Sigmoid colon (tissue), 4 donors: ENCODE results near the gene TMEM69.

Experiments
- POLR2A ChIP-seq, 2 donors: fragments of 450-650 bp; IDR thresholded peaks; one replicate each; pipeline ENCODE4 v1.6.1; 2016; ENCODE audit warnings: antibody characterized with exemption in 2 of 2, mild to moderate bottlenecking in 2 of 2, moderate library complexity in 2 of 2
- POLR2AphosphoS5 ChIP-seq, 4 donors: sonication (generic); formaldehyde crosslinking; IDR thresholded peaks; one replicate each; pipeline ENCODE4 v1.6.1; 2017; ENCODE audit warnings: antibody characterized with exemption in 4 of 4
- TF ChIP-seq, protein P1 (sequence below), 4 experiments: fragments of 450-650 bp in 3 of 4; fragments of 200-600 bp in 1 of 4; IDR thresholded peaks; one replicate each; pipeline ENCODE4 v1.5.1; 2016 to 2019; ENCODE audit warnings: antibody characterized with exemption in 4 of 4, mild to moderate bottlenecking in 3 of 4, moderate library complexity in 2 of 4

DNA sequence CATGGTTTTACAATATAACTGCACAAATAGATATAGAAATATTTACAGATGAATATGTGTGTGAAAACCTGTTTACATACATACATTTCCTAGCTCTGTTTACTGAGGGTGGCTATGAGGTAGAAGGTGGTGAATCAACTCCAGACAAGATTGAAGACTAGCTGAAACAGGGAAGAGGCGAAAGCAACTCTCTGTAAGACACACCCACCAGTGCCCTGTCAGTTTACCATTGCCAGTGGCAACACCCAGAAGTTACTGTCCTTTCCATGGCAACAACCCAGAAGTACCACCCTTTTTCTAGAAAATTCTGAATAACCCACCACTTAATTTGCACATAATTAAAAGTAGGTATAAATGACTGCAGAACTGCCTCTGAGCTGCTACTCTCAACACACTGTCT is 16.7 kb downstream of the TMEM69 start:
- TF ChIP-seq, protein P1, sequence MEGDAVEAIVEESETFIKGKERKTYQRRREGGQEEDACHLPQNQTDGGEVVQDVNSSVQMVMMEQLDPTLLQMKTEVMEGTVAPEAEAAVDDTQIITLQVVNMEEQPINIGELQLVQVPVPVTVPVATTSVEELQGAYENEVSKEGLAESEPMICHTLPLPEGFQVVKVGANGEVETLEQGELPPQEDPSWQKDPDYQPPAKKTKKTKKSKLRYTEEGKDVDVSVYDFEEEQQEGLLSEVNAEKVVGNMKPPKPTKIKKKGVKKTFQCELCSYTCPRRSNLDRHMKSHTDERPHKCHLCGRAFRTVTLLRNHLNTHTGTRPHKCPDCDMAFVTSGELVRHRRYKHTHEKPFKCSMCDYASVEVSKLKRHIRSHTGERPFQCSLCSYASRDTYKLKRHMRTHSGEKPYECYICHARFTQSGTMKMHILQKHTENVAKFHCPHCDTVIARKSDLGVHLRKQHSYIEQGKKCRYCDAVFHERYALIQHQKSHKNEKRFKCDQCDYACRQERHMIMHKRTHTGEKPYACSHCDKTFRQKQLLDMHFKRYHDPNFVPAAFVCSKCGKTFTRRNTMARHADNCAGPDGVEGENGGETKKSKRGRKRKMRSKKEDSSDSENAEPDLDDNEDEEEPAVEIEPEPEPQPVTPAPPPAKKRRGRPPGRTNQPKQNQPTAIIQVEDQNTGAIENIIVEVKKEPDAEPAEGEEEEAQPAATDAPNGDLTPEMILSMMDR (IDR thresholded peaks at IDR 0.05): no peak
- TF ChIP-seq POLR2AphosphoS5 (IDR thresholded peaks at IDR 0.05) (no peak), POLR2A (IDR thresholded peaks at IDR 0.05) (no peak)
